Mammary epithelial cell (primary cell): ENCODE data around the gene FXYD2.

Experiments used
- EZH2 ChIP-seq: IDR thresholded peaks from 2 replicates; pipeline ENCODE4 v1.6.1; 2012; ENCODE audit warnings: low read length, inconsistent platforms, borderline replicate concordance
- TF ChIP-seq, protein P1 (sequence below), 2 donors: IDR thresholded peaks in 1 of 2; conservative IDR thresholded peaks in 1 of 2; 2 replicates each; pipeline ENCODE4 v1.5.1; 2011 to 2012; ENCODE audit warnings: inconsistent platforms in 2 of 2, low read length in 2 of 2, mild to moderate bottlenecking in 2 of 2, control low read depth in 1 of 2, low read depth in 1 of 2; ENCODE audit not compliant: insufficient read depth in 1 of 2; ENCODE audit errors: extremely low read depth in 1 of 2

DNA sequence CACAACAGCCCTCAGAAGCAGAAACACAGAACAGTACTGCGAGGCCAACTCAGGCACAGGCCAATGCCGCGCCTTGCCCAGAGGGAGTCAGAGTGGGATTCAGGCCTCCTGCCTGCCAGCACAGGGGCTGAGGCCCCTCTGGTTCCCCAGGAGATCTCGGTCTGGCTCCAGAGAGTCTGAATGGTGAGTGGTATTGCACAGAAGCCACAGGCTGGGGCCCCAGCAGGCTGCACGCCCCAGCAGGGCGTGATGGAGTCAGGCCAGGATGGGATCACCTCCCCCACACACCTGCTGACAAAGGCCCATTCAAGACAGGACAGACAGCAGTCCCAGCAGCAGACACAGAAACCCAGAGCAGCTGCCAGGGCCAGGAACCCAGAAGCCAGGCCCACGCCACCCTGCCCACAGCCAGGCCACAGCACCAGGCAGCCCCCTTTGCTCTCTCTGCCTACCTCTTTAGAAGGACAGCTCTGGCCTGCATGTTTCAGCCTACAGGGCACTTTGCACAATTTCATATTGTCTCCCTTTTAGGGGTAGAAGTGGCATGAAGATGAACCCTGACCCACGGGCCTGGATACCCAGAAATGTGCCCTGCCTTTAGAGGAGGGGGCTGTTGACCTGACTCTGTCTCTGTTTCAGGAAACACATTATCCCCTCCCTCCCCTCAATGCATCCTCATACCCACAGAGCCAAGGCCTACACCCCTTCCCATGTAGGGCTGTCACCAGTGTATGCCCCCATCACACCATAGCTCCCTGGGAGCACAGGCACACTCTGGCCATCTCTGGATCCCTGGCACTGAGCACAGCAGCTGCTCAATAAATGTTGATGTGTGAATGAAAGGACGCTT, 45.8 kb upstream of the FXYD2 start:
- TF ChIP-seq, protein P1, sequence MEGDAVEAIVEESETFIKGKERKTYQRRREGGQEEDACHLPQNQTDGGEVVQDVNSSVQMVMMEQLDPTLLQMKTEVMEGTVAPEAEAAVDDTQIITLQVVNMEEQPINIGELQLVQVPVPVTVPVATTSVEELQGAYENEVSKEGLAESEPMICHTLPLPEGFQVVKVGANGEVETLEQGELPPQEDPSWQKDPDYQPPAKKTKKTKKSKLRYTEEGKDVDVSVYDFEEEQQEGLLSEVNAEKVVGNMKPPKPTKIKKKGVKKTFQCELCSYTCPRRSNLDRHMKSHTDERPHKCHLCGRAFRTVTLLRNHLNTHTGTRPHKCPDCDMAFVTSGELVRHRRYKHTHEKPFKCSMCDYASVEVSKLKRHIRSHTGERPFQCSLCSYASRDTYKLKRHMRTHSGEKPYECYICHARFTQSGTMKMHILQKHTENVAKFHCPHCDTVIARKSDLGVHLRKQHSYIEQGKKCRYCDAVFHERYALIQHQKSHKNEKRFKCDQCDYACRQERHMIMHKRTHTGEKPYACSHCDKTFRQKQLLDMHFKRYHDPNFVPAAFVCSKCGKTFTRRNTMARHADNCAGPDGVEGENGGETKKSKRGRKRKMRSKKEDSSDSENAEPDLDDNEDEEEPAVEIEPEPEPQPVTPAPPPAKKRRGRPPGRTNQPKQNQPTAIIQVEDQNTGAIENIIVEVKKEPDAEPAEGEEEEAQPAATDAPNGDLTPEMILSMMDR (conservative IDR thresholded peaks at IDR 0.05 in 1 of 2, IDR thresholded peaks at IDR 0.05 in 1 of 2; ENCODE audit: extremely low read depth in 1 of 2, insufficient read depth in 1 of 2, low read depth in 1 of 2, low read length in 2 of 2): no peak
- TF ChIP-seq EZH2: no peak
